ENCODE results near the gene ZMYND10.

ZMYND10 gene

GRCh38 chr3:50300681-50301254 lies 44.8 kb downstream of the ZMYND10 start:
- no peak for DNase-seq

- peak; percentile 55 for DNase-seq
Observed at GRCh38 chr3:50299929-50300680, 45.4 kb downstream of the ZMYND10 start.

- no peak for DNase-seq
Observed at GRCh38 chr3:50299638-50299928, 45.9 kb downstream of the ZMYND10 start.

- peak; percentile 99 for DNase-seq
Observed at GRCh38 chr3:50298836-50299637, 46.5 kb downstream of the ZMYND10 start, which contains the start of the genes HYAL3 and NAA80. TSS of gene HYAL3 (minus strand) at chr3:50299405. CDS start at chr3:50295602, 3,803 bp downstream. TSS of gene NAA80 (minus strand) at chr3:50299405. CDS start at chr3:50297463, 1,942 bp downstream.

GRCh38 chr3:50297896-50298725 lies 47.4 kb downstream of the ZMYND10 start:
- DNase-seq = no peak

- DNase-seq = no peak
Observed at GRCh38 chr3:50297384-50297775, 48.2 kb downstream of the ZMYND10 start.

- no peak for DNase-seq
Observed at GRCh38 chr3:50296721-50297383, 48.7 kb downstream of the ZMYND10 start.

GRCh38 chr3:50295553-50296431 lies 49.7 kb downstream of the ZMYND10 start:
- no peak for DNase-seq

- no peak for DNase-seq
Observed at GRCh38 chr3:50294492-50295403, 50.8 kb downstream of the ZMYND10 start.

GRCh38 chr3:50294089-50294488 lies 51.4 kb downstream of the ZMYND10 start:
- no peak for DNase-seq

- no peak for DNase-seq
Observed at GRCh38 chr3:50293079-50293801, 52.3 kb downstream of the ZMYND10 start.

- DNase-seq = peak; percentile 99
Observed at GRCh38 chr3:50292159-50293078, 53.1 kb downstream of the ZMYND10 start, which contains the start of gene IFRD2. TSS of gene IFRD2 (minus strand) at chr3:50292429. CDS start at chr3:50292274, 155 bp downstream.
